ENCODE results near the gene ADA.

- TF ChIP-seq, protein P1, sequence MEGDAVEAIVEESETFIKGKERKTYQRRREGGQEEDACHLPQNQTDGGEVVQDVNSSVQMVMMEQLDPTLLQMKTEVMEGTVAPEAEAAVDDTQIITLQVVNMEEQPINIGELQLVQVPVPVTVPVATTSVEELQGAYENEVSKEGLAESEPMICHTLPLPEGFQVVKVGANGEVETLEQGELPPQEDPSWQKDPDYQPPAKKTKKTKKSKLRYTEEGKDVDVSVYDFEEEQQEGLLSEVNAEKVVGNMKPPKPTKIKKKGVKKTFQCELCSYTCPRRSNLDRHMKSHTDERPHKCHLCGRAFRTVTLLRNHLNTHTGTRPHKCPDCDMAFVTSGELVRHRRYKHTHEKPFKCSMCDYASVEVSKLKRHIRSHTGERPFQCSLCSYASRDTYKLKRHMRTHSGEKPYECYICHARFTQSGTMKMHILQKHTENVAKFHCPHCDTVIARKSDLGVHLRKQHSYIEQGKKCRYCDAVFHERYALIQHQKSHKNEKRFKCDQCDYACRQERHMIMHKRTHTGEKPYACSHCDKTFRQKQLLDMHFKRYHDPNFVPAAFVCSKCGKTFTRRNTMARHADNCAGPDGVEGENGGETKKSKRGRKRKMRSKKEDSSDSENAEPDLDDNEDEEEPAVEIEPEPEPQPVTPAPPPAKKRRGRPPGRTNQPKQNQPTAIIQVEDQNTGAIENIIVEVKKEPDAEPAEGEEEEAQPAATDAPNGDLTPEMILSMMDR (conservative IDR thresholded peaks at IDR 0.05), result no peak
- no peak for TF ChIP-seq EZH2 (IDR thresholded peaks at IDR 0.05; ENCODE audit: low read depth)
Measured at GRCh38 chr20:44613575-44613974, 37.9 kb downstream of the ADA start.

Data from PC-9 (cell line).